ENCODE data around the gene CRAT. TPM values are rescaled to one million over a fixed set of nuclear protein-coding genes. Genes with fewer than 3 reads are reported as not detected.

Gene CRAT
- total RNA-seq, 4 donors from 2014 or later: 59.6 to 91.2 (median 67.5) TPM

DNA sequence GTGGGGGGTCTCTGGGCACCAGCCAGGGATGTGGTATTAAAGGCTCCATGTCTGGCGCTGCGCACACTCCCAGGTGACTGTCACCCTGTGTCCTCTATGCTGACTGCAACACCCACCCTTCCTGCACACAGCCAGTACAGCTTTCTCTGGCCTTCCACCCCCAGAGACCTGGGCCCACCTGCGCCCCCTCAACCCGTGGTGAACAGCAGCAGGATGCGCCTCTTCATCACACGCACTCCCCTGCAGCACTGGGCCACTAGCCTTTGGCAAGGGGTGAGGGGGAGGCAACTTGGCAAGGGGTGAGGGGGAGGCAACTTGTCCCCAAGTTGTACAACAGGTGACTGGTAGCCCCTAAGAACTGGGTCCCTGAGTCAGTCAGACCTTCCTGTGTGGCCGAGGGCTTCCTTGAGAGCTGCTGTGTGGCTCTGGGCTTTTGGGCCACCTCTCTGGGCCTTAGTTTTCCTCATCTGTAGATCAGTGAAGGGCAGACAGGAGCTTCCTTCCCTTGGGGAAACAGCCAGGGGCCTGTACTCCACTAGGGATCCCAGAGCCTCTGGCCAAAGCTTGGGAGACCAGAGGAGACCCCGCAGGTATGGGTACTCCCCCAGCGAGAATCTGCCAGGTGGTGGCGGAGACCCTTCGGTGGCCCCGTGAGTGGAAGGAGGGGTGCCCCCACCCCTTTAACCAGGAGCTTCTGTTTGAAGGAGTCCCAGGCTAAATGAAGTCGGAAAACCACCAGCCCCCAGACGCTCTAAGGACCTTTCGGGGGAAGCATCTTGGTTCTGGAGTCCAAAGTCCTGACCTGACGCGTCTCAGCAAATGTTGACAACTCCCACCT lies 4.5 kb downstream of the CRAT start:
- no peaks in the 10 kb centered on the region for H3K27me3 ChIP-seq
- peaks cover 0 to 23% (median 18%) of the 10 kb centered on the region in 3 donors for H3K4me1 ChIP-seq
- H3K36me3 ChIP-seq: peaks cover 0 to 59% of the 10 kb centered on the region in 2 donors
- H3K4me3 ChIP-seq: no peak overlapping the region
- H3K27ac ChIP-seq: no peak overlapping the region
- ATAC-seq: no peak
- 94% methylated on average over 3 of the region's 17 CpGs; no CpG with 5 or more reads in 1 of the 2 donors for WGBS, 2 donors (ENCODE audit: low coverage in 1 of 2)
- H3K9me3 ChIP-seq: no peaks in the 10 kb centered on the region
- no peak for TF ChIP-seq POLR2AphosphoS5 (IDR thresholded peaks at IDR 0.05)
- no peak for TF ChIP-seq EP300 (IDR thresholded peaks at IDR 0.05)
- TF ChIP-seq POLR2A (IDR thresholded peaks at IDR 0.05): no peak
- TF ChIP-seq, protein P1, sequence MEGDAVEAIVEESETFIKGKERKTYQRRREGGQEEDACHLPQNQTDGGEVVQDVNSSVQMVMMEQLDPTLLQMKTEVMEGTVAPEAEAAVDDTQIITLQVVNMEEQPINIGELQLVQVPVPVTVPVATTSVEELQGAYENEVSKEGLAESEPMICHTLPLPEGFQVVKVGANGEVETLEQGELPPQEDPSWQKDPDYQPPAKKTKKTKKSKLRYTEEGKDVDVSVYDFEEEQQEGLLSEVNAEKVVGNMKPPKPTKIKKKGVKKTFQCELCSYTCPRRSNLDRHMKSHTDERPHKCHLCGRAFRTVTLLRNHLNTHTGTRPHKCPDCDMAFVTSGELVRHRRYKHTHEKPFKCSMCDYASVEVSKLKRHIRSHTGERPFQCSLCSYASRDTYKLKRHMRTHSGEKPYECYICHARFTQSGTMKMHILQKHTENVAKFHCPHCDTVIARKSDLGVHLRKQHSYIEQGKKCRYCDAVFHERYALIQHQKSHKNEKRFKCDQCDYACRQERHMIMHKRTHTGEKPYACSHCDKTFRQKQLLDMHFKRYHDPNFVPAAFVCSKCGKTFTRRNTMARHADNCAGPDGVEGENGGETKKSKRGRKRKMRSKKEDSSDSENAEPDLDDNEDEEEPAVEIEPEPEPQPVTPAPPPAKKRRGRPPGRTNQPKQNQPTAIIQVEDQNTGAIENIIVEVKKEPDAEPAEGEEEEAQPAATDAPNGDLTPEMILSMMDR (IDR thresholded peaks at IDR 0.05): no peak

DNA sequence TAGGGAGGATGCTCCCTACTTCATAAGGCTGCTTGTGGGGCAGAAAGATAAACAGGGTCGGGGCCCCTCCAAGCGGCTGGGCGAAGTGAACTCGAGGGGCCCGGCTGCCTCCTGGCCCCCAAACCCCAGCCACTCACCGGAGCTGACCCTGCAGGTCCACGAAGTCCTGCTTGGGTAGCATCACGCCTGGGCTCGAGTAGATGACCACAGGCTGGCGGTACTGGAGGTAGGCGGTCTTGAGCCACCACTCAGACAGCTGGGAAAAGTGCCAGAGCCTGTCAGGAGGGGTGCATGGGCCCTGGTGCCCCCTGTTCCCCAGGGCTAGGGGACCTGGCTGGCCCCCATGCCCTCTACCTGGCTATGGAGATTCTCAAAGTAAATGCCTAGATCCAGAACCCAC lies 6.5 kb downstream of the CRAT start:
- no peak for ATAC-seq
- TF ChIP-seq EP300 (IDR thresholded peaks at IDR 0.05) (no peak), POLR2AphosphoS5 (IDR thresholded peaks at IDR 0.05) (no peak)
- Histone ChIP-seq H3K4me3 (no peak overlapping the region), H3K9me3 (no peaks in the 10 kb centered on the region), H3K36me3 (peaks cover 0 to 76% of the 10 kb centered on the region in 2 donors), H3K27me3 (no peaks in the 10 kb centered on the region), H3K27ac (no peak overlapping the region), H3K4me1 (peaks cover 0 to 12% (median 8%) of the 10 kb centered on the region in 3 donors)
- WGBS, 2 donors (ENCODE audit: low coverage in 1 of 2): 100% methylated on average over 5 of the region's 11 CpGs; no CpG with 5 or more reads in 1 of the 2 donors

DNA sequence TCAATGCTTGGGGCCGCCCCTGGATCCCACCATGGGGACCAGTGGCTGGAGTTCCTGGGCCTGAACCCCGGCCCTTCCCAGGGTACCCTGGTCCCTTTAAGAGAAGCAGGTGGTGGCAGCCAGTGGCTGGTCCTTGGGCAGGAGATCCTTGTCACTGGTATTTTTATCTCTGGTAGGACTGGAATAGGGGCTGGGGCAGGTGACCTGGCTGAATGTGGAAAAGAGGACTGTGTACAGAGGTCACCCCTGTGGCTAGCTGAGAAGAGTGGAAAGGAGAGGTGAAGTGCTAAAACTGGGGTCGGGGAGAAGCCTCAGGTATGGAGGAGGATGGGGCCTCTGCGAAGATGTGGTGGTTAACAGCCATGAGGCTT lies 7.0 kb downstream of the CRAT start:
- 80 to 83% methylated on average over 2 of the region's 4 CpGs for WGBS, 2 donors (ENCODE audit: low coverage in 1 of 2)
- Histone ChIP-seq H3K9me3 (no peaks in the 10 kb centered on the region), H3K36me3 (peaks cover 0 to 78% of the 10 kb centered on the region in 2 donors), H3K27me3 (no peaks in the 10 kb centered on the region), H3K27ac (no peak overlapping the region), H3K4me3 (no peak overlapping the region), H3K4me1 (peaks cover 0 to 7% (median 3%) of the 10 kb centered on the region in 3 donors)
- TF ChIP-seq EP300 (IDR thresholded peaks at IDR 0.05): no peak
- TF ChIP-seq, protein P1 (IDR thresholded peaks at IDR 0.05): no peak
- no peak for TF ChIP-seq POLR2AphosphoS5 (IDR thresholded peaks at IDR 0.05)
- TF ChIP-seq POLR2A (IDR thresholded peaks at IDR 0.05): no peak
- no peak for ATAC-seq

DNA sequence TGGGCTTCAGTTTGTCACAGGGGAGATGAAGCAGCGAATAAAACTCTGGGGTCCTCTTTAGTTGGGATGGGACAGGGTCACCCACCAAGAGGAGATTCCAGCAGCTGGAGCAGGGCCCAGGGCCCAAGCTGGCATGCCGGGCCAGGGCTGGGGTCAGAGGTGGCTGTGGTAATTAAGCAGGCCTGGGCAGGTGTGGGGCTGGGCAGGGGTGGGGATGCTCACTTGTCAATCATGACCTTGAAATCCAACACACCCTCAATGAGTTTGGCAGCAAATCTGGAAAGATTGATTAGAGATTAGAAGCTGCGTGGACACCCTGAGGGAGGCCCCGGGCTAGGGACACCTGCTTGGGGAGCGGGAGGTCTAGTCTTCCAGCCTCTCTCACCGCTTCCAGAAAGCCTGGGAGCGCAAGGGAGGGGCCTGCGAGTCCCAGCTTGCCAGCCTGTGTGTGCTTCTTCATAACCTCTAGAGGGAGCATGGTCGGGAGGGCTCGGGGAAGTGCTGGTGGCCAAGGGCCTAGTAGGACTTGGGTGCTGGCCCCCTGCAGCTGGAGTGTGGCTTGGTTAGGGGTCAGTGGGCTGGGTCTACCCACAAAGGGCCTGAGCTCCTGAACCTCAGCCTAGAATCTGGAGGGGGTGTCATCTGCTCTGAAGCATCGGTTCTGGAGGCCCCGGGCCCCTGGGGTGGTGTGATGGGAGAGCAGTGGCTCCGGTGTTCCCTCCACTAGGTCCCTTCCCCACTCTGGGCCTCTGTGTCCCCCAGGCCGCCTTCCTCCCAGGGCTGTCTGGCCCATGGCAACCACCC lies 7.6 kb downstream of the CRAT start:
- Histone ChIP-seq H3K4me3 (no peak overlapping the region), H3K27ac (no peak overlapping the region), H3K9me3 (no peaks in the 10 kb centered on the region), H3K36me3 (peaks cover 0 to 83% of the 10 kb centered on the region in 2 donors), H3K27me3 (no peaks in the 10 kb centered on the region), H3K4me1 (peaks cover 0 to under 1% (median 0%) of the 10 kb centered on the region in 3 donors)
- WGBS, 2 donors (ENCODE audit: low coverage in 1 of 2): 40% methylated on average over 1 of the region's 14 CpGs; no CpG with 5 or more reads in 1 of the 2 donors
- no peak for ATAC-seq
- TF ChIP-seq POLR2AphosphoS5 (IDR thresholded peaks at IDR 0.05) (no peak), EP300 (IDR thresholded peaks at IDR 0.05) (no peak)
- TF ChIP-seq, protein P1 (IDR thresholded peaks at IDR 0.05): peak in 3 of 4 experiments; percentile 35 to 39 (median 37)

DNA sequence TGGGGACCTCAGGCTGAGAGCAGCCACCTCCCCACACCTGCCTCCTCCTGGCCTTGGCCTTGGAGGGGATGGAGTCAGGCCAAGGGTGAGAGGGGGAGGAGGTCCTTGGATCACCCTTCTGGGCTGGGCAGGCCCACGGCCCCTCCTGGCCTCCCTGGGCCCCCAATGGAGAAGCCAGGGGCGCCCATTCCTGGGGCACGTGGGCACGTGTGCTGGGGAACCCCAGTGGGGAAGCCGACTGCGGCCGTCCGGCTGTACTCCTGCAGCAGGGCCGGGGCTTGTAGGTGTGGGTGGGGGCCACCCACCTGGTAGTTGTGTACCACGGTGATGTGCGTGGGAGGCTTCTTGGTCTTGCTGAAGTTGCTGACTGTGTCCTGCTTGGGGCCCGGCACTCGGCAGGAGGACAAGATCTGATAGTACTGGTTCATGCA lies 8.5 kb downstream of the CRAT start:
- Histone ChIP-seq H3K4me1 (no peaks in the 10 kb centered on the region), H3K36me3 (peaks cover 0 to 83% of the 10 kb centered on the region in 2 donors)

More for the DNA sequence above, 8.5 kb downstream of the CRAT start:
- no peak overlapping the region for H3K27ac ChIP-seq
- no CpG with 5 or more reads among the region's 13 CpGs for WGBS, 2 donors (ENCODE audit: low coverage in 1 of 2)
- no peaks in the 10 kb centered on the region for H3K9me3 ChIP-seq
- no peak overlapping the region for H3K4me3 ChIP-seq
- no peak for ATAC-seq
- no peak for TF ChIP-seq POLR2A (IDR thresholded peaks at IDR 0.05)
- no peak for TF ChIP-seq POLR2AphosphoS5 (IDR thresholded peaks at IDR 0.05)
- TF ChIP-seq EP300 (IDR thresholded peaks at IDR 0.05): no peak
- TF ChIP-seq, protein P1 (IDR thresholded peaks at IDR 0.05): no peak
- H3K27me3 ChIP-seq: no peaks in the 10 kb centered on the region
